Spleen (tissue), 11 donors: Measurements from ENCODE around the gene RALGDS. TPM values are rescaled to one million over a fixed set of nuclear protein-coding genes. Genes with fewer than 3 reads are reported as not detected.

Experiments
- DNase-seq: peaks from one replicate; pipeline ENCODE4 v3.0.0-alpha.2; 2020
- H3K27ac ChIP-seq, 8 donors: fragments of 200-600 bp; sonication (generic) in 7 of 8; 1 replicate in 4 of 8; 2 replicates in 4 of 8; pipeline versions ENCODE4 v1.5.0 to v1.8.0; 2016 to 2021; ENCODE audit warnings: inconsistent platforms in 4 of 8, mild to moderate bottlenecking in 4 of 8, moderate library complexity in 1 of 8
- H3K27me3 ChIP-seq, 7 donors: fragments of 200-600 bp; sonication (generic) in 6 of 7; replicated peaks in 1 of 7; 1 replicate in 4 of 7; 2 replicates in 3 of 7; pipeline versions ENCODE4 v1.5.0 to v1.8.0; 2016 to 2021; ENCODE audit warnings: inconsistent platforms in 3 of 7, mild to moderate bottlenecking in 1 of 7
- H3K36me3 ChIP-seq, 6 donors: fragments of 200-600 bp; sonication (generic) in 5 of 6; 1 replicate in 4 of 6; 2 replicates in 2 of 6; pipeline versions ENCODE4 v1.5.0 to v1.8.0; 2016 to 2021; ENCODE audit warnings: inconsistent platforms in 2 of 6
- H3K4me1 ChIP-seq, 6 donors: fragments of 200-600 bp; sonication (generic) in 5 of 6; 1 replicate in 3 of 6; 2 replicates in 3 of 6; pipeline versions ENCODE4 v1.5.0 to v1.8.0; 2016 to 2021; ENCODE audit warnings: inconsistent platforms in 3 of 6
- H3K4me3 ChIP-seq, 8 donors: fragments of 200-600 bp; sonication (generic) in 7 of 8; 1 replicate in 4 of 8; 2 replicates in 4 of 8; pipeline versions ENCODE4 v1.5.0 to v1.8.0; 2016 to 2021; ENCODE audit warnings: inconsistent platforms in 4 of 8, mild to moderate bottlenecking in 4 of 8, moderate library complexity in 2 of 8
- H3K9me3 ChIP-seq, 8 donors: fragments of 200-600 bp; sonication (generic) in 7 of 8; 1 replicate in 4 of 8; 2 replicates in 4 of 8; pipeline versions ENCODE4 v1.5.0 to v1.8.0; 2016 to 2021; ENCODE audit warnings: inconsistent platforms in 4 of 8
- CTCF ChIP-seq, 11 experiments: fragments of 200-600 bp in 7 of 11; fragments of 450-650 bp in 4 of 11; sonication (generic) in 4 of 11; IDR thresholded peaks in 8 of 11; conservative IDR thresholded peaks in 3 of 11; 1 replicate in 7 of 11; 2 replicates in 4 of 11; pipeline versions ENCODE4 v1.4.0 to v1.8.0; 2016 to 2021; ENCODE audit warnings: antibody characterized with exemption in 11 of 11, inconsistent platforms in 4 of 11, mild to moderate bottlenecking in 1 of 11
- POLR2A ChIP-seq, 3 donors: fragments of 450-650 bp; IDR thresholded peaks; one replicate each; pipeline ENCODE4 v1.5.1; 2017; ENCODE audit warnings: antibody characterized with exemption in 3 of 3, mild to moderate bottlenecking in 1 of 3
- POLR2AphosphoS5 ChIP-seq, 3 donors: sonication (generic); formaldehyde crosslinking; IDR thresholded peaks; one replicate each; pipeline ENCODE4 v1.5.1; 2017; ENCODE audit warnings: antibody characterized with exemption in 3 of 3
- WGBS, 5 donors: extraction: QIAGEN DNeasy Blood & Tissue Kit in 3 of 5; methylation state at CpG; one replicate each; pipeline versions ENCODE4 v1.1.5 to v1.1.7; 2013 to 2018; 5-methylcytosine and 5-hydroxymethylcytosine counted together
- intact Hi-C: fragments of 100-400 bp; cut with DNase I; formaldehyde crosslinking; loops from one replicate; pipeline ENCODE4 v1.15.0; 2023; ENCODE audit warnings: low total_unique reads
- polyA plus RNA-seq, 3 donors: library from polyadenylated mRNA; stranded (reverse); fragments of 200-250 nt; gene quantifications; one replicate each; pipeline ENCODE4 v1.2.1, GENCODE V29; 2013
- total RNA-seq, 7 donors: library from RNA; depleted of rRNA in 3 of 7; stranded (reverse); fragments of >200 nt in 3 of 7; fragmentation: NEBNext Ultra II Directional in 4 of 7; extraction: Animal tissue kit (Norgen Biotek cat#: 25700) in 4 of 7; gene quantifications; one replicate each; pipeline versions ENCODE4 v1.1.0 to v1.2.1, GENCODE V29; 2016 to 2021
- donor health status: healthy with polysubstance abuse.
- donor health status: DM: no; HTN: no; CAD: no; lungs with moderate emphysema.
- donor health status: DM: no; HTN: no; CAD: no.
- donor health status: Bipolar disorder and iron deficiency.
- donor health status: healthy.
- donor health status: DM: no; HTN: no; CAD: no.
- donor health status: DM: yes; HTN: yes; CAD: no.

Gene RALGDS
- total and polyA plus RNA-seq, 10 donors = 21.3 to 74.3 (median 55.8) TPM

GRCh38 chr9:133161547-133161950 lies 40.5 kb upstream of the RALGDS start:
- WGBS, 5 donors = 70 to 87% (median 86%) methylated on average over 4 of the region's 4 CpGs
- no peaks in the 10 kb centered on the region for H3K9me3 ChIP-seq
- intact Hi-C loops = no loop called here
- peak; percentile 51 for DNase-seq
- TF ChIP-seq POLR2AphosphoS5 (IDR thresholded peaks at IDR 0.05) (no peak), POLR2A (IDR thresholded peaks at IDR 0.05) (no peak), CTCF (IDR thresholded peaks at IDR 0.05 in 8 of 11, conservative IDR thresholded peaks at IDR 0.05 in 3 of 11) (no peak)
- H3K36me3 ChIP-seq = peaks cover 0 to 37% (median 0%) of the 10 kb centered on the region in 6 donors
- peaks cover 10 to 43% (median 32%) of the 10 kb centered on the region in 6 donors for H3K4me1 ChIP-seq
- peak overlapping the region in 2 of 8 donors; percentile 14 to 57 for H3K27ac ChIP-seq
- no peak overlapping the region for H3K4me3 ChIP-seq
- peaks cover 0 to 22% (median 7%) of the 10 kb centered on the region in 7 donors for H3K27me3 ChIP-seq

- no peak overlapping the region for H3K4me3 ChIP-seq
- no peaks in the 10 kb centered on the region for H3K9me3 ChIP-seq
- H3K27ac ChIP-seq = peak overlapping the region in 4 of 8 donors; percentile 3 to 57 (median 42)
- WGBS, 5 donors = 57 to 66% (median 65%) methylated on average over 9 of the region's 9 CpGs
- H3K4me1 ChIP-seq = peaks cover 10 to 43% (median 32%) of the 10 kb centered on the region in 6 donors
- H3K27me3 ChIP-seq = peaks cover 0 to 22% (median 7%) of the 10 kb centered on the region in 7 donors
- TF ChIP-seq CTCF (IDR thresholded peaks at IDR 0.05 in 8 of 11, conservative IDR thresholded peaks at IDR 0.05 in 3 of 11) (peak; percentile 46 to 89 (median 84)), POLR2AphosphoS5 (IDR thresholded peaks at IDR 0.05) (peak in 1 of 3 donors; percentile 62), POLR2A (IDR thresholded peaks at IDR 0.05) (no peak)
- intact Hi-C loops = no loop called here
- DNase-seq = peak; percentile 82
- H3K36me3 ChIP-seq = peaks cover 0 to 41% (median 0%) of the 10 kb centered on the region in 6 donors
These were observed 39.9 kb upstream of the RALGDS start for GRCh38 chr9:133160742-133161546.

- WGBS, 5 donors = 88 to 97% (median 92%) methylated on average over 3 of the region's 3 CpGs
- DNase-seq = peak; percentile 32
- H3K36me3 ChIP-seq = peaks cover 0 to 62% (median 2%) of the 10 kb centered on the region in 6 donors
- peaks cover 6 to 33% (median 23%) of the 10 kb centered on the region in 6 donors for H3K4me1 ChIP-seq
- H3K27me3 ChIP-seq = peaks cover 0 to 14% (median 7%) of the 10 kb centered on the region in 7 donors
- no peak for TF ChIP-seq POLR2A (IDR thresholded peaks at IDR 0.05)
- no peak for TF ChIP-seq POLR2AphosphoS5 (IDR thresholded peaks at IDR 0.05)
- no peak for TF ChIP-seq CTCF (IDR thresholded peaks at IDR 0.05 in 8 of 11, conservative IDR thresholded peaks at IDR 0.05 in 3 of 11)
- H3K27ac ChIP-seq = no peak overlapping the region
- intact Hi-C loops = no loop called here
- H3K9me3 ChIP-seq = no peaks in the 10 kb centered on the region
- H3K4me3 ChIP-seq = no peak overlapping the region
These were observed 37.7 kb upstream of the RALGDS start for GRCh38 chr9:133158695-133159094.

- Histone ChIP-seq H3K9me3 (no peaks in the 10 kb centered on the region), H3K36me3 (peaks cover 0 to 63% (median 2%) of the 10 kb centered on the region in 6 donors), H3K27me3 (no peaks in the 10 kb centered on the region), H3K4me3 (no peak overlapping the region), H3K27ac (no peak overlapping the region), H3K4me1 (peaks cover 0 to 5% (median 0%) of the 10 kb centered on the region in 6 donors)
- TF ChIP-seq POLR2A (IDR thresholded peaks at IDR 0.05) (no peak), POLR2AphosphoS5 (IDR thresholded peaks at IDR 0.05) (no peak), CTCF (IDR thresholded peaks at IDR 0.05 in 8 of 11, conservative IDR thresholded peaks at IDR 0.05 in 3 of 11) (no peak)
- WGBS, 5 donors = 72 to 92% (median 88%) methylated on average over 9 of the region's 9 CpGs
- intact Hi-C loops = no loop called here
- DNase-seq = peak; percentile 54
These were observed 34.1 kb upstream of the RALGDS start for GRCh38 chr9:133155156-133155555.
